IMR-90 (cell line): Measurements from ENCODE around the gene C8B. TPM values are rescaled to one million over a fixed set of nuclear protein-coding genes. Genes with fewer than 3 reads are reported as not detected.

Source experiments
- ATAC-seq: fragments of 200-7000 bp; cut with Tn5 transposase; 2 replicates; pipeline ENCODE4 v1.9.1; 2020; ENCODE audit warnings: low read depth, mild to moderate bottlenecking, moderate library complexity
- BruUV-seq: library from RNA; stranded (reverse); fragments of 400-500 nt; replicated peaks from 2 replicates; lab custom pipeline; 2021; lab: Mats Ljungman, UMichigan
- CTCF ChIA-PET: fragments of 300-600 bp; formaldehyde crosslinking; extraction: SDS; loops from one replicate; lab custom pipeline; 2021; ENCODE audit warnings: antibody characterized with exemption; lab: Yijun Ruan, JAX
- POLR2A ChIA-PET: fragments of 300-600 bp; sonication (Branson Sonifier 250); formaldehyde crosslinking; loops from one replicate; lab custom pipeline; 2022; ENCODE audit warnings: antibody characterized with exemption; ENCODE audit not compliant: unreplicated experiment; lab: Charles Lee
- DNase-seq: peaks from one replicate; pipeline ENCODE4 v3.0.0; 2013
- H2AFZ ChIP-seq: replicated peaks from 2 replicates; pipeline ENCODE3; 2013; ENCODE audit warnings: low read length, mild to moderate bottlenecking; ENCODE audit not compliant: poor library complexity
- H2AK5ac ChIP-seq: 2 replicates; pipeline ENCODE4 v1.6.1; 2013; ENCODE audit warnings: low read depth, low read length, inconsistent platforms
- H2AK9ac ChIP-seq: replicated peaks from 2 replicates; pipeline ENCODE3; 2013; ENCODE audit warnings: mild to moderate bottlenecking, low read depth, low read length, moderate library complexity; ENCODE audit not compliant: poor library complexity
- H2BK120ac ChIP-seq: 2 replicates; pipeline ENCODE4 v1.6.1; 2013; ENCODE audit warnings: low read depth, low read length, inconsistent platforms
- H2BK15ac ChIP-seq: 3 replicates; pipeline ENCODE4 v1.6.1; 2013; ENCODE audit warnings: low read depth, low read length, inconsistent platforms
- H2BK20ac ChIP-seq: 2 replicates; pipeline ENCODE4 v1.6.1; 2013; ENCODE audit warnings: low read depth, mild to moderate bottlenecking, inconsistent platforms, low read length, moderate library complexity
- H2BK5ac ChIP-seq: 2 replicates; pipeline ENCODE4 v1.6.1; 2013; ENCODE audit warnings: mild to moderate bottlenecking, low read depth, low read length, inconsistent platforms; ENCODE audit not compliant: poor library complexity, severe bottlenecking
- H3K14ac ChIP-seq: replicated peaks from 2 replicates; pipeline ENCODE4 v1.6.1; 2013; ENCODE audit warnings: low read depth, low read length, inconsistent platforms
- H3K18ac ChIP-seq: 2 replicates; pipeline ENCODE4 v1.6.1; 2013; ENCODE audit warnings: low read depth, low read length, control low read depth
- H3K23ac ChIP-seq: 2 replicates; pipeline ENCODE4 v1.6.1; 2013; ENCODE audit warnings: low read depth, low read length, inconsistent platforms
- H3K27ac ChIP-seq: 2 replicates; pipeline ENCODE4 v1.5.1; 2013; ENCODE audit warnings: mild to moderate bottlenecking, control low read depth, low read length; ENCODE audit not compliant: insufficient read depth
- H3K27me3 ChIP-seq: 2 replicates; pipeline ENCODE4 v1.6.1; 2013; ENCODE audit warnings: low read length; ENCODE audit not compliant: control insufficient read depth, insufficient read depth
- H3K36me3 ChIP-seq: 2 replicates; pipeline ENCODE4 v1.6.1; 2013; ENCODE audit warnings: low read length, mixed read lengths; ENCODE audit not compliant: control insufficient read depth, insufficient read depth
- H3K4ac ChIP-seq: 2 replicates; pipeline ENCODE4 v1.6.1; 2013; ENCODE audit warnings: low read depth, low read length, inconsistent platforms
- H3K4me1 ChIP-seq: 2 replicates; pipeline ENCODE4 v1.6.1; 2013; ENCODE audit warnings: low read length, mixed read lengths; ENCODE audit not compliant: control insufficient read depth, insufficient read depth
- H3K4me2 ChIP-seq: 2 replicates; pipeline ENCODE4 v1.6.1; 2013; ENCODE audit warnings: low read depth, mild to moderate bottlenecking, control low read depth, low read length, moderate library complexity
- H3K4me3 ChIP-seq: 2 replicates; pipeline ENCODE4 v1.5.1; 2013; ENCODE audit warnings: low read depth, mild to moderate bottlenecking, control low read depth, low read length, moderate library complexity; ENCODE audit not compliant: insufficient read depth
- H3K56ac ChIP-seq: 2 replicates; pipeline ENCODE4 v1.6.1; 2013; ENCODE audit warnings: low read length, inconsistent platforms; ENCODE audit not compliant: insufficient read depth; ENCODE audit errors: extremely low read depth
- H3K79me1 ChIP-seq, 2 experiments: 2 replicates each; pipeline ENCODE4 v1.6.1; 2013; ENCODE audit warnings: low read length in 2 of 2, inconsistent platforms in 1 of 2, low read depth in 1 of 2
- H3K9ac ChIP-seq: 2 replicates; pipeline ENCODE4 v1.6.1; 2013; ENCODE audit warnings: low read depth, low read length, control low read depth
- H3K9me1 ChIP-seq: 2 replicates; pipeline ENCODE4 v1.6.1; 2013; ENCODE audit warnings: low read length, inconsistent platforms; ENCODE audit not compliant: insufficient read depth
- H3K9me3 ChIP-seq: 2 replicates; pipeline ENCODE4 v1.6.1; 2013; ENCODE audit warnings: low read length; ENCODE audit not compliant: control insufficient read depth, insufficient read depth
- H4K20me1 ChIP-seq: 2 replicates; pipeline ENCODE4 v1.6.1; 2013; ENCODE audit warnings: low read length, inconsistent platforms; ENCODE audit not compliant: insufficient read depth
- H4K5ac ChIP-seq: 2 replicates; pipeline ENCODE4 v1.6.1; 2013; ENCODE audit warnings: mild to moderate bottlenecking, low read depth, low read length, control low read depth
- H4K8ac ChIP-seq, 2 experiments: 2 replicates each; pipeline ENCODE4 v1.6.1; 2013; ENCODE audit warnings: low read depth in 2 of 2, low read length in 2 of 2, control low read depth in 1 of 2, inconsistent platforms in 1 of 2
- H4K91ac ChIP-seq: 2 replicates; pipeline ENCODE4 v1.6.1; 2013; ENCODE audit warnings: low read depth, low read length, inconsistent platforms; ENCODE audit not compliant: insufficient read depth
- CEBPB ChIP-seq: IDR thresholded peaks from 2 replicates; pipeline ENCODE4 v1.6.1; 2012; ENCODE audit warnings: low read depth, low read length, improper control_type of control experiment
- MAZ ChIP-seq: IDR thresholded peaks from 2 replicates; pipeline ENCODE4 v1.6.1; 2012; ENCODE audit warnings: low read depth, mild to moderate bottlenecking, low read length, improper control_type of control experiment, moderate library complexity, borderline replicate concordance
- RAD21 ChIP-seq: IDR thresholded peaks from 2 replicates; pipeline ENCODE4 v1.6.1; 2012; ENCODE audit warnings: low read length, improper control_type of control experiment
- RCOR1 ChIP-seq: IDR thresholded peaks from 2 replicates; pipeline ENCODE4 v1.6.1; 2012; ENCODE audit warnings: mild to moderate bottlenecking, low read length, improper control_type of control experiment; ENCODE audit not compliant: insufficient replicate concordance
- WGBS, 2 experiments: methylation state at CpG; one replicate each; pipeline versions ENCODE4 v1.1.5 to v1.1.7; 2013; ENCODE audit warnings: missing lambda C conversion rate in 2 of 2; ENCODE audit not compliant: insufficient read length in 1 of 2; ENCODE audit errors: extremely low coverage in 2 of 2; 5-methylcytosine and 5-hydroxymethylcytosine counted together
- dilution Hi-C: fragments of 300-500 bp; cut with HindIII; formaldehyde crosslinking; loops from one replicate; pipeline ENCODE4 v1.14.3; 2018; ENCODE audit warnings: low sequenced_read_pairs; ENCODE audit not compliant: unreplicated experiment
- in situ Hi-C: fragments of 300-500 bp; cut with MboI; formaldehyde crosslinking; loops from 3 replicates; pipeline ENCODE4 v1.14.3; 2019; ENCODE audit warnings: low sequenced_read_pairs, inconsistent platforms, mixed read lengths
- intact Hi-C: fragments of 100-400 bp; cut with micrococcal nuclease; formaldehyde crosslinking; loops from 2 replicates; pipeline ENCODE4 v1.10.0; 2022
- polyA plus RNA-seq, 3 experiments: library from polyadenylated mRNA; depleted of rRNA; stranded (reverse); fragments of >200 nt; gene quantifications; 2 replicates each; pipeline ENCODE4 v1.2.3, GENCODE V29; 2012; ENCODE audit warnings: low replicate concordance in 1 of 3
- total RNA-seq: library from RNA; depleted of rRNA; stranded (reverse); fragments of >200 nt; gene quantifications from 2 replicates; pipeline ENCODE4 v1.2.3, GENCODE V29; 2012

Gene C8B
- total and polyA plus RNA-seq, 2 of the 4 experiments (the other 2 are of a cell fraction) = not detected

GRCh38 chr1:56929492-56929891 lies 36.3 kb downstream of the C8B start:
- Histone ChIP-seq H3K9ac (no peak overlapping the region), H3K9me1 (no peaks in the 10 kb centered on the region), H2AFZ (peak overlapping the region; percentile 0), H2BK120ac (no peak overlapping the region), H2BK20ac (no peak overlapping the region), H3K4me1 (peaks cover 5% of the 10 kb centered on the region), H3K27ac (no peak overlapping the region), H3K4ac (no peak overlapping the region), H2AK5ac (no peak overlapping the region), H4K5ac (no peak overlapping the region), H2BK15ac (no peak overlapping the region), H3K4me3 (no peak overlapping the region), H3K79me1 (no peaks in the 10 kb centered on the region), H2BK5ac (no peak overlapping the region), H3K56ac (no peak overlapping the region), H3K23ac (no peak overlapping the region), H3K9me3 (no peaks in the 10 kb centered on the region), H2AK9ac (no peak overlapping the region), H4K91ac (no peak overlapping the region), H4K20me1 (no peaks in the 10 kb centered on the region), H4K8ac (no peak overlapping the region), H3K27me3 (no peaks in the 10 kb centered on the region), H3K14ac (no peak overlapping the region), H3K36me3 (no peaks in the 10 kb centered on the region), H3K4me2 (no peak overlapping the region), H3K18ac (no peak overlapping the region)
- no TSS peak for BruUV-seq
- ATAC-seq (no peak), DNase-seq (no peak)
- no peak for TF ChIP-seq CEBPB
- TF ChIP-seq MAZ = no peak
- TF ChIP-seq RCOR1 = no peak
- no peak for TF ChIP-seq RAD21
- WGBS, 2 experiments = no CpG with 5 or more reads among the region's 2 CpGs
- intact Hi-C loops = no loop called here
- ChIA-PET CTCF (no interaction called here), POLR2A (no interaction called here)
- in situ Hi-C loops = no loop called here
- dilution Hi-C loops = no loop called here
